GM18499 (cell line): ENCODE measurements around the gene FAM20C.
A peak's percentile ranks its signal among the peaks of the same experiment; 100 is the strongest.

Experiments used
- ATAC-seq: cut with Tn5 transposase; IDR thresholded peaks from one replicate; pipeline ENCODE4 v1.9.1; 2021; ENCODE audit warnings: moderate number of reproducible peaks; ENCODE audit not compliant: insufficient read depth, unreplicated experiment

Gene FAM20C

GRCh38 chr7:191981-192649, at the start of gene FAM20C:
FAM20C (plus strand) TSS chr7:192571; CDS start chr7:193200, 629 bp downstream.
- ATAC-seq = no peak

- ATAC-seq = no peak
Measured at GRCh38 chr7:143145-143751, 49.1 kb upstream of the FAM20C start.

GRCh38 chr7:143811-144453, 48.4 kb upstream of the FAM20C start:
- ATAC-seq = no peak

DNA sequence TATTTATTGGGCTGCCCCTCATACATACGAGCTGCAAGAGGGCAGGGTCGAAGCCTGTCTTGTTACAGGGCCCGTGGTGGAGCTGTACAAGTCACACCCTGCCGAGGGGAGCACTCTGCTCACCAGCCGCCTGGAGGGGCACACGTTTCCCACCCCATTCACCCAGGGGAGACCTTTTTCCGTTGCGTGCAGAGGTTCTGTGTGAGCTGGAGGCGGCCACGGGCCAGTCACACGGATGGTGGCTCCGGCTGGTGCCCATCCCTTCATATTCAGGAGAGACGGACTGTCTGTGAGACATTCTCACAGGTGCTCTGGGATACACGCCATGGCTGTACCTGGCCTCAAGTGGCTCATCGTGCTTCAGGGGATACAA, 47.9 kb upstream of the FAM20C start:
- no peak for ATAC-seq

DNA sequence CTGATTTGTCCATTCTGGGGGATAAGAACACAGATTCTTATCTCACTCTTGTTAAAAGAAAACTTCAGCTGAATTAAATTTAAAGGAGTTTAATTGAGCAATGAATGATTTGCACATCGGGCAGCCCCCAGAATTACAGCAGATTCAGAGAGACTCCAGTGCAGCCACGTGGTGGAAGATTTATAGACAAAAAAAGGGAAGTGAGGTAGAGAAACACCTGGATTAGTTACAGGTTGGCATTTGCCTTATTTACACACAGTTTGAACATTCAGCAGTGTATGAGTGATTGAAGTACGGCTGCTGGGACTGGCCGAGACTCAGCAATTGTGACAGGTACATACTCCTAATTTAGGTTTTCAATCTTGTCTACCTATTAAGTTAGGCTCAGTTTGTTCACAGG, 46.5 kb upstream of the FAM20C start:
- ATAC-seq = no peak

DNA sequence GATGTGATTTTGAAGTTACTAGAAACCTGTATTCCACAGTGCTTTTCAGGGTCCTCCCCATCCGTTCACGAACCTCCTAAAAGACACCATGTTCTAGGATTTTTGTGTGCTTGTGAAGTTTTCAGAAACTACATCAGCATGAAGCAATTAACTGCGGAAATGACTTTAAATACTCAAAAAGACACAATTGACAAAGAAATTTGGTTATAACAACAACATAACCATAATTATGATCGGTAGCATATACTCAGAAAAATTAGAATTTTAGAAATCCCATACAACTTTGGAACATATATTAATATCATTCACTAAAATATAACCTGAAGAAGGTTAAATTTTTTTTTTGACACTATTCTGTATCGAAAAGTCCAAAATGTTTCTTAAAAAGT, 43.8 kb upstream of the FAM20C start:
- ATAC-seq = no peak

DNA sequence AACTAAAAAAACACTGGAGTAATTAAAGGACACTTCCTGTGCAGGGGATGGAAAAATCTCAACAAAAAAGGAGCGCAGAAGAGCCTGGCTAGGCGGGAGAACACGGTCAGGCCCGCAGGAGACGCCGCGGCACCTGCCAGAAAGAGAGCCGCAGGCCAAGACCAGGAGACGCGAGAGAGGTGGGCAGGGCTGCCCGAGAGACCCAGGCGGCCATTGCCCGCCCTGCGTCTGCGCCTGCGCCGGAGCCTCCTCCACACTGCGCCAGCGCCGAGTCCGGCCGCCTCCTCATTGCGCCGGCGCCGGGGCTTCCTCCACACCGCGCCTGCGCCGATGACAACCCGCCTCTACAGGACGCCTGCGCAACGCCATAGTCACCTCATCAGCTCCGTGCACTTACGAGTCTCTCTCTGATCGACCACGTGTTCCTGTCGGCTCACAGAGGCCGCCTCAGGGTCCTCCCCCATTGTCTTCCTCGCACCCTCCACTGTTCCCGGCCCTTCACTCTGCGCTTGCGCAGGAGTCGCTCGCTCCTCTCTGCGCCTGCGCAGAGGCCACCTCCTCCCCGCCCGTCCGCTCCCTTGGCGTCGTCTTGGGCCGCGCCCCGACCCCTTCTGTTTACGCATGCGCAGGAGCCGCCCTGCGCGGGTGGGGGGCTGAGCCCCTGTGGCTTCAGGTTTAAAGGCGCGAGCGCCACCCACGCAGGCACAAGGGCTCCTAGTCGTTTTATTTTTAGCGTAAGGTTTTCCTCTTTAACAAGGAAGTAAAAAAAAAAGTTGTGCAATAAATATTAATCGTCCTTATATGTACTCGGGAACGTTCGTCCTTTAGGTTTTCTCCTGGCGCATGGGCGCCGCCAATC, 43.2 kb upstream of the FAM20C start:
- peak; percentile 96 for ATAC-seq

DNA sequence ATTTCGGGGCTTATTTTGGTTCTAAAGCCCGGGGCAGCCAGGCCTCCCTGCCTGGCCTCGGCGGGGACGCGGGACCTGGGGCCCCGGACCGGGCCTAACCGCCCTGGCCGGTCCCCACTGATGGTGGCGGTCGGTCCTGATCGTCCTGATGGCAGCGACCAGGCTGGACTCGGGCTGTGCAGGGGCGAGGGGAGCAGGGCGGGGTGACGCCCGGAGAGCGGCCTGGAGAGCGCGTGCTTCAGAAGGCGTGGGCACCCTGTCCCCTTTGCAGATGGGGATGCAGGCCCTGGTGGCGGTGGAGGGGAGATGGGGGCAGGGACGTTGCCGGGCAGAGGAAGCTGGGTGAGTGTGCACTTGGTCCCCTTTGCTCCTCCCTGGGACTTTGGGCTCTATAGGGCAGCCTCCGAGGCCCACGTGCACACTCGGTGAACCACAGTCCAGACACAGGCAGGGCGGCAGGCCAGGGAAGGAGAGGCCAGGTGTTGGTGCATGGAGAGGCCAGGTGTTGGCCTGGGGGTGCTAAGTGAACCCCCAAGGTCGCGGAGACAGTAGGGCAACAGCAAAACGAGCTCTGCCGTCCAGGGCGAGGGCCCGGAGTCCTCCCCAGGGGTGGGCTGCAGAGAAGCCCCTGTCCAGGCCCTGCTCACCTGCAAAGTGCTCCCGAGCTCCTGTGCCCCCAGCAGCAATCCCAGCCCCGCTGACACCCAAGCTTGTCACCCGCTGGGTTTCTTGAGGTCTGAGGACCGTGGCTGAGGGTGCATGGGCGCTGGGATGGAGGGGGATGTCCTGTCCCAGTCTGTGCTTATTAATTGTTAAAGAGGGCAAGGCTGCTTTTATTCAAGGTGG, 42.4 kb upstream of the FAM20C start:
- ATAC-seq = no peak

DNA sequence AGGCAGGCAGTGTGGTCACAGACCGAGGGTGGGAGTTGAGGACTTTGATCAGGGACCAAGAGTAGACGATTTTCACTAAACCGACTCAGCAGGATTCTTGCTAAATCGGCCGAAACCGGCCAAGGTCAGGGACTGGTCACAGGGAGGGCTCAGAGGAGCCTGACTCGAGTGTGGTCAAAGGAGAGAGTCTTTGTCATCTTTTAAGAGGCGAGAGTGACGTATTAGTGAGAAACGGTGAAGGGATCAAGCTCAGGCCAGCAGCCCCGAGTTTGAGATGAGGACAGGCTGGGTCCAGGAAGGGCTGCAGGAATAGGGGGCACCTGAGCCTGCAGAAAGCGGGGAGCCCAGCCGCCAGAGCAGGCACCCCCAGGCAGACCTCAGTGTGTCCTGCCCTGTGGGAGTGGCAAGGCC, 41.6 kb upstream of the FAM20C start:
- no peak for ATAC-seq

DNA sequence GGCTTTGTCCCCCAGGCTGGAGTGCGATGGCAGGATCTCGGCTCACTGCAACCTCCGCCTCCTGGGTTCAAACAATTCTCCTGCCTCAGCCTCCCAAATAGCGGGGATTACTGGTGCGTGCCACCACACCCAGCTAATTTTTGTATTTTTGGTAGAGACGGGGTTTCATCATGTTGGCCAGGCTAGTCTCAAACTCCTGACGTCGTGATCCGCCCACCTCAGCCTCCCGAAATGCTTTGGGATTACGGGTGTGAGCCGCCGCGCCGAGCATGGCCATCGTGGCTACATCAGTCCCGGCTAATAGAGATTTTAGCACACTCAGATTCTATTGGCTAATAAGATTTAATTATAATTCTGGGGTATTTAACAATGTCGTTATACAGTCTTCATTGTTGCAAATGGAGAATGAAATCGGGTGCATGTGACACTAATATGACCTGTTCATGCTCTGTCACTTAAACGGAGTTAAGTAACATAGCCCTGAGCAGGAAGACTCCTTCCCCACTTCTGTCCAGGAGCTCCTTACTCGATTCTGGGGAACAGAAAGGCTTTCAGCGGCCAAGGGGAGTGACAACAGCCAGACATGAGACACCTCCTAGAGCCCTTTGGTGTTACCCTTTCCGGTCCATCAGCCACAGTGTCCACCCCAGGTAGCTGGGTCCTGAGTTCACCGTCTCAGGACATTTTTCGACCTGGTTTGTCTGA, 40.9 kb upstream of the FAM20C start:
- ATAC-seq = no peak

- ATAC-seq = no peak
Measured at GRCh38 chr7:152702-153391, 39.5 kb upstream of the FAM20C start.

DNA sequence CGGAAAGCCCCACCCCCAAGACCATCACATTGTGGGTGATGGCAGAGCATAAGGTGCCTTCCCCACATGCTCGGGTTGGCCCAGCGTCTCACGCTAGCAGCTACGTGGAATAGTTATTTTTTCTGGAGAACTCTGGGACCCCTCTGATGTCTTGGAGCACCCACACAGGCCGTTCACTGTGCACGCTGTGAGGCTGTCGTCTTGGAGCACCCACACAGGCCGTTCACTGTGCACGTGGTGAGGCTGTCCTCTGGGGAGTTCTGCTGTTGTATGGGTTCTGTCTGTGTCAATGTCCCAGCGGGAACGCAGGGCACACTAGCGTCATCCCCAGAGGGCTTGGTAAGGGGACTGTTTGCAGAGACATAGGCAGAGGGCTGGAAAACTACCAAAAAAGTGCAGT, 38.8 kb upstream of the FAM20C start:
- no peak for ATAC-seq

DNA sequence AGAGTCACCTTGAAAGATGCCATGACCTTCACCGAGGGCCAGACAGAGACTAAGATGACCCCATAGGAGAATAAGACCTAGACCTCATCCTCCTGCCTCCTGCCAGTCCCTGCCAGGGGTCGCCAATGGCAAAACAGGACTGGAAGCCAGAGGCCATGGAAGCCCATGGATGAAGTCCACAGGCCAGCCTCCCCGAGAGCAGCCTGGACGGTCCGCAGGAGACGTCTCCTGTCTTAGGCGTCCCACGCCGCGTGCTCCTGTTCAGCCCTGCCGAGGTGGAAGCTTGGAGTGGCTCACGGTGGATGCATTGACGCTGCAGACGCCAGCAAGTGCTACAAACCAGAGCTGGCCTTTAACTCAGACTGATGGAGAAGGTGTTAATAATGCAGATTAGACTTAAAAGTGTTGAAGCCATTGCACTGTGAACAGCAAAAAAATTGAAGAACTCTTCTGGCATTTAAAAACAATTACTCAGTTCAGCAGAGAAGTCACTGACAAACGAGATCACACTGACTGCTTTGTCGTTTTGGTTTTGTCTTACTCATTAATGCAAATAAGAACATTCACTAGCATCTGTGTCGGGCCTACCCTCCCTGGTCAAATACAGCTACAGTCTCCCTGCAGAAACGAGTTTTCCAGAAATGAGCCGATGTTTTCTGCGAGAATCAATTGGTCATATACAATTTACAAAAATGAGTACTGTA, 38.1 kb upstream of the FAM20C start:
- no peak for ATAC-seq

DNA sequence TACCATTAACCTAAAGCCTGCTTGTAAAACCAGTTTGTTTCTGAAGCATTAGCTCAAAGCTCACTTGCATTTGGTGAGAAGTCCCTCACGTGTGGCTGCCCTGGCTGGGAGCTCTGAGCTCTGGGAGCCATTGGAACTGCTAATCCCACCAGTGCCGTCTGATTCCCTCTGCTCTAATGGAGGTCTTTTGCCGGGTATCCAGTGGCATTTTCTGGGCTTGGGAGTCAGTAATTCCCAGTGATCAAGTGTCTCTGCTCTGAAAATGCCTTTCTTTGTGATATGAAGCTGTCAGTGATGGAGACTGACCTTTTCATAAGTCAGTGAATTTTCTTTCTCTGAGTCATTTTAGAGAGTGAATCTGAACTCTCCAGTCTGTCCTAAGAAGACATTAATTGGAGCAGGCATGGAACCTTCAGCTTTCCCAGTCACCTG, 36.9 kb upstream of the FAM20C start:
- ATAC-seq = no peak

- ATAC-seq = no peak
Measured at GRCh38 chr7:156111-157007, 36.0 kb upstream of the FAM20C start.

DNA sequence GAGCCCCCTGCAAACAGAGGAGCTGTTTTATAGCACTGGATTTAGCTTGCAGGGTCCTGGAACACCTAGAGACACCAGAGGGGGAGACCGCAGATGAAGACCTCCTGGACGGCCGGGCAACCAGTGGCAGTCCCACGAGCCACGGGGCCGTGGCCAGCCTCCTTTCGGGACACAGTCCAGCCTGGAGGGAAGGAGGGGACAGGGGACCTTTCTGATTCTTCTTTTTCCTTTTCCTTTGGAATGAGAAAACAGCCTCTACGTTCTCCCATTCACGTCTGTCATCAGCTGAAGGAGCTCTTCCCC, 35.4 kb upstream of the FAM20C start:
- ATAC-seq = no peak

DNA sequence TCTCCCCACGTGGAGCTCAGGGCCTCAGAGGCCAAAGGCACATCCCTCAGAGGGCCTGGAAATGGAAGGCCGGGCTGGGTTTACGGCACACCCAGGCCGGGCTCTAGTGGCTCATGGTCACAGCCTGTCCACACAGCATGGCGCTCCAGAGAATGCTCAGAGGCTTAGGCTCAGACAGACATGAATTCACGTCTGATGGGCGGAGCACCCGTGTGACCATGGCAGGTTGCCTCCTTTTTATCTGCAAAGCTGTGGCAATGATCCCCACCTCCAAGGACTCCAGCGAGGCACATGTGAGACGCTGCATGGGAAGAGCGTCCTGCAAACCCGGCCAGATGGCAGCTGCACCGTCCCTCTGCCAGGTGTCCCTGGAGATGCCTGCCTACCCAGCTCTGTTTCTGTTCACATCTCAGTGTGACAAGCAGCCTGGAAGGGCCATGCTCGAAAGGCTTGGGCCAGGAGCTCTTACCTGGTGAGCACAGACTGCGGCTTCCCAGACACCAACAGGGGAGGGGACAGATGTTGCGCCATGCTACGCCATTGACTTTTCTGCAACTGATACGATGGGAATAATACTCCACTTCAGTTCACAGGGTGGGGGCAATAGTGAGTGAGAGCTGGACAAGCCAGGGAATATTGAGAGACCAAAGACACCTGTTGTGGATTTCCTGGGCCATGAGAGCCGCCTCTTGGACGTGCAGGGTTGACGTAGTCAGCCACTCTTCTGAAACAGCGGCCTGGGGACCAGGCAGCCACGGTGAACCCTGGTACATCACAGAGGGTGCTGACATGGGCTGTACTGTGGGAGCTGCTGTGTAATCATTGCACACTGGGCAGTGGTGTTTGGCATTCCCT, 34.4 kb upstream of the FAM20C start:
- no peak for ATAC-seq
